Measurements from ENCODE around the gene AGO4.

DNA sequence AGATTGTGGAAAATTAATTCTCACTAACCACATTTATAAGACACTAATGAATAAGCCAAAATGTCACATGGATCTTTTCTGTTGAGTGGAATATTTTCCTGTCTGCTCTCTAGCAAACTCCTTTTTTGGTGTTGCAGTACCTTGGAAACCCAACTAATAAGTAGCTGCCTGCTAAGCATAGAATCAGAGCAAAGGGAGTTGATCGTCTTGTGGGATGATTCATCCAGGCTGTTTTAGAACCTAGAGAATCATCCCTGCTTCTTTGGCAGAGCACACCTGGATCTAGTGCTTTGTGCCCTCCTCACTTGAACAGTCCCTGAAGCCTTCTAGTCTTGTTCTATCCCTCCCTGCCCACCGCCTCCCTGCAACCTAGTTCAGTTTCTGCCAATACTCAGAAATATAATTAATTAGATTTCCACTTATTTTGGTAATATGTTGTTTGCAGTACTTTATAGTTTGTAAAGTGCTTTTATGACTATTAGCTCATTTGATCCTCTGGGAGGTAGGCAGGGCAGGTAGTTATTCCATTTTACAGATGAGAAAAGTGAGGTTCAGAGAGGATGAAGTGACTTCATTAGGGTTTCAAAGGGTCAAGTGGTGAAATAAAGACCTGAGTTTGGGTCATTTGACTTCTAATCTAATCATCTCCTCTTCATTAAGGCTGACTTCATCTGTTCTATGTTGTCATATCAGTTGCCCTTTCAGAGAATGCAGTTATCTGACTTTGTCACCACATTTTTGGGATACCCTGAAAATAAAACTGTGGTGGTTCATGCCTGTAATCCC lies 2.5 kb downstream of the AGO4 start:
- TF ChIP-seq, protein P1, sequence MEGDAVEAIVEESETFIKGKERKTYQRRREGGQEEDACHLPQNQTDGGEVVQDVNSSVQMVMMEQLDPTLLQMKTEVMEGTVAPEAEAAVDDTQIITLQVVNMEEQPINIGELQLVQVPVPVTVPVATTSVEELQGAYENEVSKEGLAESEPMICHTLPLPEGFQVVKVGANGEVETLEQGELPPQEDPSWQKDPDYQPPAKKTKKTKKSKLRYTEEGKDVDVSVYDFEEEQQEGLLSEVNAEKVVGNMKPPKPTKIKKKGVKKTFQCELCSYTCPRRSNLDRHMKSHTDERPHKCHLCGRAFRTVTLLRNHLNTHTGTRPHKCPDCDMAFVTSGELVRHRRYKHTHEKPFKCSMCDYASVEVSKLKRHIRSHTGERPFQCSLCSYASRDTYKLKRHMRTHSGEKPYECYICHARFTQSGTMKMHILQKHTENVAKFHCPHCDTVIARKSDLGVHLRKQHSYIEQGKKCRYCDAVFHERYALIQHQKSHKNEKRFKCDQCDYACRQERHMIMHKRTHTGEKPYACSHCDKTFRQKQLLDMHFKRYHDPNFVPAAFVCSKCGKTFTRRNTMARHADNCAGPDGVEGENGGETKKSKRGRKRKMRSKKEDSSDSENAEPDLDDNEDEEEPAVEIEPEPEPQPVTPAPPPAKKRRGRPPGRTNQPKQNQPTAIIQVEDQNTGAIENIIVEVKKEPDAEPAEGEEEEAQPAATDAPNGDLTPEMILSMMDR (IDR thresholded peaks at IDR 0.05; ENCODE audit: poor library complexity) = no peak
- no peak for TF ChIP-seq EZH2phosphoT487 (IDR thresholded peaks at IDR 0.05; ENCODE audit: low read depth, severe bottlenecking, unreplicated experiment)

Measured in hepatocyte (in vitro differentiated cells).